Measurements from ENCODE around the gene CKLF. TPM values are rescaled to one million over a fixed set of nuclear protein-coding genes. Genes with fewer than 3 reads are reported as not detected.

Gene CKLF
- polyA plus RNA-seq, 2 donors, result 14.9 to 29.7 TPM

GRCh38 chr16:66575060-66575459, 22.7 kb downstream of the CKLF start:
- Histone ChIP-seq H3K4me1 (ENCODE audit: control insufficient read depth in 2 of 2, insufficient read depth in 2 of 2, low read length in 1 of 2) (peaks cover 4 to 11% of the 10 kb centered on the region in 2 donors), H3K27me3 (ENCODE audit: control insufficient read depth in 1 of 2, insufficient read depth in 2 of 2, low read length in 2 of 2) (no peaks in the 10 kb centered on the region), H3K27ac (ENCODE audit: low read depth in 2 of 2, low read length in 1 of 2) (no peak overlapping the region), H3K9me3 (ENCODE audit: control insufficient read depth in 2 of 2, insufficient read depth in 1 of 2, low read depth in 1 of 2, low read length in 1 of 2) (no peaks in the 10 kb centered on the region), H3K4me3 (ENCODE audit: low read depth in 1 of 2, low read length in 2 of 2) (no peak overlapping the region), H3K36me3 (ENCODE audit: control insufficient read depth in 2 of 2, insufficient read depth in 2 of 2, low read length in 1 of 2) (no peaks in the 10 kb centered on the region)
- 95 to 98% methylated on average over 3 of the region's 3 CpGs for WGBS, 2 donors

GRCh38 chr16:66576296-66576695, 23.9 kb downstream of the CKLF start:
- Histone ChIP-seq H3K27ac (ENCODE audit: low read depth in 2 of 2, low read length in 1 of 2) (no peak overlapping the region), H3K36me3 (ENCODE audit: control insufficient read depth in 2 of 2, insufficient read depth in 2 of 2, low read length in 1 of 2) (no peaks in the 10 kb centered on the region), H3K4me1 (ENCODE audit: control insufficient read depth in 2 of 2, insufficient read depth in 2 of 2, low read length in 1 of 2) (peaks cover 4 to 11% of the 10 kb centered on the region in 2 donors), H3K4me3 (ENCODE audit: low read depth in 1 of 2, low read length in 2 of 2) (no peak overlapping the region), H3K9me3 (ENCODE audit: control insufficient read depth in 2 of 2, insufficient read depth in 1 of 2, low read depth in 1 of 2, low read length in 1 of 2) (no peaks in the 10 kb centered on the region), H3K27me3 (ENCODE audit: control insufficient read depth in 1 of 2, insufficient read depth in 2 of 2, low read length in 2 of 2) (no peaks in the 10 kb centered on the region)
- 77 to 88% methylated on average over 5 of the region's 5 CpGs for WGBS, 2 donors

GRCh38 chr16:66578651-66579531, 26.5 kb downstream of the CKLF start, which contains the start of gene CMTM2:
Gene CMTM2, plus strand, starts transcription at chr16:66579463. Its CDS starts 145 bp downstream, at chr16:66579608.
- peak within 1 kb of the TSS; percentile 23 to 27 for H3K4me3 ChIP-seq (ENCODE audit: low read depth in 1 of 2, low read length in 2 of 2)
- no peak within 1 kb of the TSS for H3K27ac ChIP-seq (ENCODE audit: low read depth in 2 of 2, low read length in 1 of 2)
- no peaks in the 10 kb centered on the region for H3K9me3 ChIP-seq (ENCODE audit: control insufficient read depth in 2 of 2, insufficient read depth in 1 of 2, low read depth in 1 of 2, low read length in 1 of 2)
- no peaks in the 10 kb centered on the region for H3K36me3 ChIP-seq (ENCODE audit: control insufficient read depth in 2 of 2, insufficient read depth in 2 of 2, low read length in 1 of 2)
- WGBS, 2 donors, result 17 to 24% methylated on average over 66 to 77 of the region's 77 CpGs
- peaks cover 4 to 11% of the 10 kb centered on the region in 2 donors for H3K4me1 ChIP-seq (ENCODE audit: control insufficient read depth in 2 of 2, insufficient read depth in 2 of 2, low read length in 1 of 2)
- no peaks in the 10 kb centered on the region for H3K27me3 ChIP-seq (ENCODE audit: control insufficient read depth in 1 of 2, insufficient read depth in 2 of 2, low read length in 2 of 2)

- Histone ChIP-seq H3K4me1 (ENCODE audit: control insufficient read depth in 2 of 2, insufficient read depth in 2 of 2, low read length in 1 of 2) (peaks cover 4 to 10% of the 10 kb centered on the region in 2 donors), H3K27ac (ENCODE audit: low read depth in 2 of 2, low read length in 1 of 2) (no peak overlapping the region), H3K27me3 (ENCODE audit: control insufficient read depth in 1 of 2, insufficient read depth in 2 of 2, low read length in 2 of 2) (no peaks in the 10 kb centered on the region), H3K4me3 (ENCODE audit: low read depth in 1 of 2, low read length in 2 of 2) (no peak overlapping the region), H3K36me3 (ENCODE audit: control insufficient read depth in 2 of 2, insufficient read depth in 2 of 2, low read length in 1 of 2) (no peaks in the 10 kb centered on the region), H3K9me3 (ENCODE audit: control insufficient read depth in 2 of 2, insufficient read depth in 1 of 2, low read depth in 1 of 2, low read length in 1 of 2) (no peaks in the 10 kb centered on the region)
- 64 to 70% methylated on average over 4 of the region's 4 CpGs for whole genome bisulfite sequencing, 2 donors
Measured at GRCh38 chr16:66580605-66581209, 28.3 kb downstream of the CKLF start.

- no peaks in the 10 kb centered on the region for H3K36me3 ChIP-seq (ENCODE audit: control insufficient read depth in 2 of 2, insufficient read depth in 2 of 2, low read length in 1 of 2)
- no peak overlapping the region for H3K4me3 ChIP-seq (ENCODE audit: low read depth in 1 of 2, low read length in 2 of 2)
- H3K9me3 ChIP-seq (ENCODE audit: control insufficient read depth in 2 of 2, insufficient read depth in 1 of 2, low read depth in 1 of 2, low read length in 1 of 2), result no peaks in the 10 kb centered on the region
- 70 to 73% methylated on average over 3 of the region's 3 CpGs for WGBS, 2 donors
- H3K27me3 ChIP-seq (ENCODE audit: control insufficient read depth in 1 of 2, insufficient read depth in 2 of 2, low read length in 2 of 2), result no peaks in the 10 kb centered on the region
- no peak overlapping the region for H3K27ac ChIP-seq (ENCODE audit: low read depth in 2 of 2, low read length in 1 of 2)
- peaks cover 4 to 8% of the 10 kb centered on the region in 2 donors for H3K4me1 ChIP-seq (ENCODE audit: control insufficient read depth in 2 of 2, insufficient read depth in 2 of 2, low read length in 1 of 2)
Measured at GRCh38 chr16:66581246-66581952, 29.0 kb downstream of the CKLF start.

- no peaks in the 10 kb centered on the region for H3K9me3 ChIP-seq (ENCODE audit: control insufficient read depth in 2 of 2, insufficient read depth in 1 of 2, low read depth in 1 of 2, low read length in 1 of 2)
- no peak overlapping the region for H3K4me3 ChIP-seq (ENCODE audit: low read depth in 1 of 2, low read length in 2 of 2)
- WGBS, 2 donors, result 73 to 79% methylated on average over 10 of the region's 10 CpGs
- H3K4me1 ChIP-seq (ENCODE audit: control insufficient read depth in 2 of 2, insufficient read depth in 2 of 2, low read length in 1 of 2), result no peaks in the 10 kb centered on the region
- H3K27me3 ChIP-seq (ENCODE audit: control insufficient read depth in 1 of 2, insufficient read depth in 2 of 2, low read length in 2 of 2), result no peaks in the 10 kb centered on the region
- H3K27ac ChIP-seq (ENCODE audit: low read depth in 2 of 2, low read length in 1 of 2), result no peak overlapping the region
- H3K36me3 ChIP-seq (ENCODE audit: control insufficient read depth in 2 of 2, insufficient read depth in 2 of 2, low read length in 1 of 2), result no peaks in the 10 kb centered on the region
Measured at GRCh38 chr16:66585481-66586239, 33.3 kb downstream of the CKLF start.

- Histone ChIP-seq H3K36me3 (ENCODE audit: control insufficient read depth in 2 of 2, insufficient read depth in 2 of 2, low read length in 1 of 2) (no peaks in the 10 kb centered on the region), H3K4me3 (ENCODE audit: low read depth in 1 of 2, low read length in 2 of 2) (no peak overlapping the region), H3K27me3 (ENCODE audit: control insufficient read depth in 1 of 2, insufficient read depth in 2 of 2, low read length in 2 of 2) (no peaks in the 10 kb centered on the region), H3K9me3 (ENCODE audit: control insufficient read depth in 2 of 2, insufficient read depth in 1 of 2, low read depth in 1 of 2, low read length in 1 of 2) (no peaks in the 10 kb centered on the region), H3K4me1 (ENCODE audit: control insufficient read depth in 2 of 2, insufficient read depth in 2 of 2, low read length in 1 of 2) (no peaks in the 10 kb centered on the region), H3K27ac (ENCODE audit: low read depth in 2 of 2, low read length in 1 of 2) (no peak overlapping the region)
- WGBS, 2 donors, result 73 to 79% methylated on average over 7 of the region's 7 CpGs
Measured at GRCh38 chr16:66587881-66588600, 35.7 kb downstream of the CKLF start.

- H3K27ac ChIP-seq (ENCODE audit: low read depth in 2 of 2, low read length in 1 of 2), result peak overlapping the region in 1 of 2 donors; percentile 36
- no peaks in the 10 kb centered on the region for H3K27me3 ChIP-seq (ENCODE audit: control insufficient read depth in 1 of 2, insufficient read depth in 2 of 2, low read length in 2 of 2)
- no peak overlapping the region for H3K4me3 ChIP-seq (ENCODE audit: low read depth in 1 of 2, low read length in 2 of 2)
- no peaks in the 10 kb centered on the region for H3K4me1 ChIP-seq (ENCODE audit: control insufficient read depth in 2 of 2, insufficient read depth in 2 of 2, low read length in 1 of 2)
- H3K9me3 ChIP-seq (ENCODE audit: control insufficient read depth in 2 of 2, insufficient read depth in 1 of 2, low read depth in 1 of 2, low read length in 1 of 2), result no peaks in the 10 kb centered on the region
- 87 to 94% methylated on average over 8 of the region's 8 CpGs for WGBS, 2 donors
- no peaks in the 10 kb centered on the region for H3K36me3 ChIP-seq (ENCODE audit: control insufficient read depth in 2 of 2, insufficient read depth in 2 of 2, low read length in 1 of 2)
Measured at GRCh38 chr16:66588981-66589713, 36.8 kb downstream of the CKLF start.

Measured in esophagus (tissue), 2 donors.